H1 (cell line): ENCODE measurements around the gene RBFOX1. TPM values are rescaled to one million over a fixed set of nuclear protein-coding genes. Genes with fewer than 3 reads are reported as not detected.

ENCODE experiments used
- CTCF ChIA-PET: fragments of 300-600 bp; sonication (Branson Sonifier 250); formaldehyde crosslinking; loops from one replicate; lab custom pipeline; 2021; ENCODE audit not compliant: partially characterized antibody; lab: Charles Lee
- POLR2A ChIA-PET: fragments of 300-600 bp; sonication (Branson Sonifier 250); formaldehyde crosslinking; loops from one replicate; lab custom pipeline; 2021; ENCODE audit warnings: inconsistent platforms; ENCODE audit not compliant: partially characterized antibody; lab: Charles Lee
- DNase-seq, 2 experiments: peaks; one replicate each; pipeline versions ENCODE4 v3.0.0 to v3.0.0-alpha.2; 2010 to 2022; ENCODE audit warnings: low spot score in 2 of 2, low read depth in 1 of 2, mixed read lengths in 1 of 2
- FAIRE-seq: peaks from 2 replicates; lab custom pipeline; 2011; peaks lifted over from hg19 to GRCh38; lab: Jason Lieb, UNC
- H2AFZ ChIP-seq: 2 replicates; pipeline ENCODE4 v1.8.1; 2012; ENCODE audit warnings: low read length, inconsistent platforms
- H2AK5ac ChIP-seq: 2 replicates; pipeline ENCODE4 v1.6.1; 2013; ENCODE audit warnings: low read depth, low read length
- H2BK120ac ChIP-seq: replicated peaks from 2 replicates; pipeline ENCODE3; 2013; ENCODE audit warnings: low read depth, low read length, inconsistent platforms
- H2BK12ac ChIP-seq: 2 replicates; pipeline ENCODE4 v1.6.1; 2013; ENCODE audit warnings: low read depth, low read length
- H2BK15ac ChIP-seq: 2 replicates; pipeline ENCODE4 v1.6.1; 2013; ENCODE audit warnings: low read length
- H2BK20ac ChIP-seq: 2 replicates; pipeline ENCODE4 v1.6.1; 2013; ENCODE audit warnings: low read length
- H2BK5ac ChIP-seq: 2 replicates; pipeline ENCODE4 v1.6.1; 2013; ENCODE audit warnings: low read depth, low read length
- H3K14ac ChIP-seq: 2 replicates; pipeline ENCODE4 v1.6.1; 2013; ENCODE audit warnings: inconsistent platforms; ENCODE audit not compliant: insufficient read length
- H3K18ac ChIP-seq: 2 replicates; pipeline ENCODE4 v1.6.1; 2013; ENCODE audit warnings: low read length; ENCODE audit errors: extremely low read depth
- H3K23ac ChIP-seq: 2 replicates; pipeline ENCODE4 v1.6.1; 2013; ENCODE audit warnings: inconsistent platforms; ENCODE audit not compliant: insufficient read length
- H3K23me2 ChIP-seq: 2 replicates; pipeline ENCODE4 v1.6.1; 2013; ENCODE audit warnings: low read depth, low read length
- H3K27ac ChIP-seq: 2 replicates; pipeline ENCODE4 v1.6.1; 2011; ENCODE audit warnings: low read depth, low read length, inconsistent platforms
- H3K27me3 ChIP-seq, 4 experiments: replicated peaks in 1 of 4; 1 replicate in 1 of 4; 2 replicates in 3 of 4; pipeline versions ENCODE4 v1.6.1 to v1.8.1; 2011 to 2013; ENCODE audit warnings: low read length in 3 of 4, mild to moderate bottlenecking in 3 of 4, inconsistent platforms in 2 of 4, mixed read lengths in 2 of 4, moderate library complexity in 1 of 4; ENCODE audit not compliant: control insufficient read depth in 3 of 4, insufficient read depth in 3 of 4; ENCODE audit errors: extremely low read depth in 1 of 4
- H3K36me3 ChIP-seq, 4 experiments: 2 replicates each; pipeline versions ENCODE4 v1.6.1 to v1.8.1; 2011 to 2013; ENCODE audit warnings: mild to moderate bottlenecking in 4 of 4, low read length in 3 of 4, moderate library complexity in 2 of 4, control low read depth in 1 of 4, inconsistent platforms in 1 of 4; ENCODE audit not compliant: insufficient read depth in 4 of 4, control insufficient read depth in 2 of 4
- H3K4ac ChIP-seq: replicated peaks from 2 replicates; pipeline ENCODE3; 2013; ENCODE audit warnings: low read length, low read depth, mixed read lengths, inconsistent platforms; ENCODE audit not compliant: insufficient read length
- H3K4me1 ChIP-seq, 4 experiments: replicated peaks in 1 of 4; 1 replicate in 1 of 4; 2 replicates in 3 of 4; pipeline versions ENCODE4 v1.6.1 to v1.8.1; 2011 to 2013; ENCODE audit warnings: low read length in 3 of 4, inconsistent platforms in 2 of 4, mixed read lengths in 1 of 4; ENCODE audit not compliant: insufficient read depth in 4 of 4, control insufficient read depth in 3 of 4
- H3K4me2 ChIP-seq, 2 experiments: 2 replicates each; pipeline versions ENCODE4 v1.6.1 to v1.8.1; 2011 to 2013; ENCODE audit warnings: low read depth in 2 of 2, low read length in 2 of 2, control low read depth in 1 of 2, inconsistent platforms in 1 of 2, mild to moderate bottlenecking in 1 of 2; ENCODE audit not compliant: insufficient read depth in 1 of 2
- H3K4me3 ChIP-seq, 4 experiments: fragments of 200-600, 300-600 bp in 1 of 4; sonication (generic), shearing (Covaris generic), sonication (Bioruptor Twin) in 1 of 4; 2 replicates each; pipeline versions ENCODE4 v1.5.1 to v1.8.1; 2011 to 2016; ENCODE audit warnings: low read length in 4 of 4, low read depth in 3 of 4, control low read depth in 2 of 4, inconsistent platforms in 2 of 4, mild to moderate bottlenecking in 2 of 4, mixed read lengths in 1 of 4, moderate library complexity in 1 of 4; ENCODE audit not compliant: insufficient read depth in 2 of 4; ENCODE audit errors: extremely low read depth in 1 of 4
- H3K56ac ChIP-seq: replicated peaks from 2 replicates; pipeline ENCODE3; 2013; ENCODE audit warnings: low read depth, mild to moderate bottlenecking, mixed read lengths, low read length, inconsistent platforms; ENCODE audit not compliant: insufficient read length
- H3K79me1 ChIP-seq: 2 replicates; pipeline ENCODE4 v1.6.1; 2013; ENCODE audit warnings: low read depth, low read length, control low read depth
- H3K79me2 ChIP-seq, 2 experiments: 2 replicates each; pipeline versions ENCODE4 v1.6.1 to v1.8.1; 2012 to 2013; ENCODE audit warnings: low read length in 2 of 2, mild to moderate bottlenecking in 2 of 2, inconsistent platforms in 1 of 2; ENCODE audit not compliant: insufficient read depth in 2 of 2, control insufficient read depth in 1 of 2
- H3K9ac ChIP-seq, 4 experiments: replicated peaks in 1 of 4; 1 replicate in 1 of 4; 2 replicates in 3 of 4; pipeline versions ENCODE4 v1.6.1 to v1.8.1; 2011 to 2013; ENCODE audit warnings: low read depth in 3 of 4, low read length in 3 of 4, control low read depth in 2 of 4, mild to moderate bottlenecking in 2 of 4, moderate library complexity in 2 of 4, inconsistent platforms in 1 of 4; ENCODE audit errors: extremely low read depth in 1 of 4
- H3K9me3 ChIP-seq, 2 experiments: 2 replicates each; pipeline versions ENCODE4 v1.6.1 to v1.8.1; 2012 to 2013; ENCODE audit warnings: mild to moderate bottlenecking in 2 of 2, moderate library complexity in 2 of 2, control low read depth in 1 of 2, inconsistent platforms in 1 of 2, low read depth in 1 of 2, low read length in 1 of 2, mixed read lengths in 1 of 2; ENCODE audit not compliant: insufficient read depth in 2 of 2
- H4K20me1 ChIP-seq, 2 experiments: replicated peaks in 1 of 2; 2 replicates each; pipeline versions ENCODE3 to v1.8.1; 2011 to 2013; ENCODE audit warnings: inconsistent platforms in 2 of 2, low read length in 2 of 2, mild to moderate bottlenecking in 1 of 2; ENCODE audit not compliant: insufficient read depth in 2 of 2, control insufficient read depth in 1 of 2
- H4K5ac ChIP-seq: 2 replicates; pipeline ENCODE4 v1.6.1; 2013; ENCODE audit warnings: low read length, low read depth, mixed read lengths, inconsistent platforms; ENCODE audit not compliant: insufficient read length
- H4K8ac ChIP-seq: 2 replicates; pipeline ENCODE4 v1.8.0; 2013; ENCODE audit warnings: mild to moderate bottlenecking, moderate library complexity, low read length, inconsistent platforms; ENCODE audit not compliant: insufficient read depth; ENCODE audit errors: extremely low read depth
- H4K91ac ChIP-seq: replicated peaks from 2 replicates; pipeline ENCODE3; 2013; ENCODE audit warnings: low read length, mixed read lengths, inconsistent platforms; ENCODE audit not compliant: insufficient read length
- ATF2 ChIP-seq: IDR thresholded peaks from 2 replicates; pipeline ENCODE4 v1.6.1; 2012; ENCODE audit warnings: low read length, inconsistent platforms
- ATF3 ChIP-seq: IDR thresholded peaks from 2 replicates; pipeline ENCODE4 v1.6.1; 2011; ENCODE audit warnings: low read depth, mild to moderate bottlenecking, low read length; ENCODE audit not compliant: insufficient read depth
- CBX8 ChIP-seq: fragments of 300-800, 300-1000 bp; sonication (generic); IDR thresholded peaks from 2 replicates; pipeline ENCODE4 v1.7.1; 2016; ENCODE audit warnings: low read depth, low read length, borderline replicate concordance
- CEBPB ChIP-seq: IDR thresholded peaks from 2 replicates; pipeline ENCODE4 v1.6.1; 2012; ENCODE audit warnings: low read depth, low read length
- JUND ChIP-seq: IDR thresholded peaks from 2 replicates; pipeline ENCODE4 v1.6.1; 2011; ENCODE audit warnings: mild to moderate bottlenecking, improper control_type of control experiment, low read length
- PHF8 ChIP-seq: fragments of 200-600 bp; sonication (generic); conservative IDR thresholded peaks from 2 replicates; pipeline ENCODE4 v1.7.1; 2012; ENCODE audit warnings: low read depth, mild to moderate bottlenecking, inconsistent platforms, low read length, moderate library complexity
- SP2 ChIP-seq: IDR thresholded peaks from 2 replicates; pipeline ENCODE4 v1.6.1; 2012; ENCODE audit warnings: mild to moderate bottlenecking, low read length, inconsistent platforms
- SRF ChIP-seq: IDR thresholded peaks from 2 replicates; pipeline ENCODE4 v1.6.1; 2011; ENCODE audit warnings: mild to moderate bottlenecking, low read depth, low read length, moderate library complexity
- USF2 ChIP-seq: IDR thresholded peaks from 2 replicates; pipeline ENCODE4 v1.6.1; 2011; ENCODE audit warnings: low read length, improper control_type of control experiment
- YY1 ChIP-seq: IDR thresholded peaks from 2 replicates; pipeline ENCODE4 v1.6.1; 2011; ENCODE audit warnings: low read depth, mild to moderate bottlenecking, low read length
- WGBS, 2 experiments: shearing (Covaris generic) in 1 of 2; methylation state at CpG; one replicate each; pipeline versions ENCODE4 v1.1.6 to v1.1.7; 2013 to 2015; ENCODE audit warnings: low lambda C conversion rate in 2 of 2, mixed read lengths in 2 of 2, inconsistent platforms in 1 of 2, low coverage in 1 of 2, missing lambda C conversion rate in 1 of 2; ENCODE audit not compliant: insufficient replicate concordance in 2 of 2, insufficient coverage in 1 of 2, insufficient read length in 1 of 2; ENCODE audit errors: extremely low coverage in 1 of 2, missing lambda C conversion rate in 1 of 2; 5-methylcytosine and 5-hydroxymethylcytosine counted together
- polyA plus RNA-seq, 7 experiments: library from polyadenylated mRNA; depleted of rRNA in 3 of 7; stranded (reverse) in 5 of 7; unstranded in 2 of 7; fragments of >200 nt in 5 of 7; fragments of 200-250 nt in 2 of 7; gene quantifications; 1 replicate in 5 of 7; 2 replicates in 1 of 7; 4 replicates in 1 of 7; pipeline versions ENCODE4 v1.2.1 to v1.2.3, GENCODE V29; 2011 to 2013; ENCODE audit warnings: missing spikeins in 2 of 7, mixed read lengths in 2 of 7
- total RNA-seq: library from RNA; stranded (reverse); fragmentation: NEBNext Ultra II Directional; extraction: Animal tissue kit (Norgen Biotek cat#: 25700); gene quantifications from 2 replicates; pipeline ENCODE4 v1.2.1, GENCODE V29; 2021

Gene RBFOX1
- total and polyA plus RNA-seq, 2 of the 8 experiments (the other 6 are each of a cell fraction or from before 2014, with no cell fraction given) = 1.7 to 2.8 TPM

GRCh38 chr16:7443648-7444365 lies 111.2 kb downstream of the RBFOX1 start:
- H3K23ac ChIP-seq = no peak overlapping the region
- no peak overlapping the region for H3K18ac ChIP-seq
- no peak overlapping the region for H3K27ac ChIP-seq
- H2BK20ac ChIP-seq = no peak overlapping the region
- no peak overlapping the region for H2BK5ac ChIP-seq
- no peak overlapping the region for H3K4ac ChIP-seq
- no peak overlapping the region for H3K4me3 ChIP-seq
- WGBS, 2 experiments = 92% methylated on average over 11 of the region's 11 CpGs; no CpG with 5 or more reads in 1 of the 2 experiments
- no peaks in the 10 kb centered on the region for H3K27me3 ChIP-seq
- H4K5ac ChIP-seq = no peak overlapping the region
- H2BK120ac ChIP-seq = no peak overlapping the region
- H3K79me2 ChIP-seq = no peaks in the 10 kb centered on the region
- ChIA-PET POLR2A (no interaction called here), CTCF (interaction anchor here (0.6 kb wide), 1 partner anchor 100 kb away, joined by 3 read pairs; no protein-coding TSS in a partner anchor)
- H3K14ac ChIP-seq = no peak overlapping the region
- no peaks in the 10 kb centered on the region for H3K9me3 ChIP-seq
- H4K8ac ChIP-seq = no peak overlapping the region
- H4K20me1 ChIP-seq = no peaks in the 10 kb centered on the region
- H4K91ac ChIP-seq = no peak overlapping the region
- H3K23me2 ChIP-seq = no peaks in the 10 kb centered on the region
- no peak overlapping the region for H3K56ac ChIP-seq
- no peak overlapping the region for H3K9ac ChIP-seq
- H3K4me2 ChIP-seq = no peak overlapping the region
- no peak overlapping the region for H2BK15ac ChIP-seq
- H2AK5ac ChIP-seq = no peak overlapping the region
- no peak overlapping the region for H2BK12ac ChIP-seq
- no peaks in the 10 kb centered on the region for H3K79me1 ChIP-seq
- no peak overlapping the region for H2AFZ ChIP-seq
- FAIRE-seq (no peak), DNase-seq (no peak)
- H3K4me1 ChIP-seq = peaks cover 3 to 22% (median 14%) of the 10 kb centered on the region in 4 experiments
- H3K36me3 ChIP-seq = no peaks in the 10 kb centered on the region
- TF ChIP-seq JUND = no peak
- no peak for TF ChIP-seq CBX8
- no peak for TF ChIP-seq PHF8
- TF ChIP-seq USF2 = no peak
- TF ChIP-seq ATF3 = no peak
- TF ChIP-seq CEBPB = no peak
- no peak for TF ChIP-seq ATF2
- TF ChIP-seq YY1 = no peak
- no peak for TF ChIP-seq SRF
- no peak for TF ChIP-seq SP2
